Neural progenitor cell (in vitro differentiated cells): ENCODE results near the gene FRMD5. TPM values are rescaled to one million over a fixed set of nuclear protein-coding genes. Genes with fewer than 3 reads are reported as not detected.
"Not testable (repeated sequence)": the region's sequence is repeated elsewhere in the genome, so short reads cannot be mapped to it uniquely, and the experiment has no call there.

ENCODE experiments used
- DNase-seq: peaks from one replicate; pipeline ENCODE4 v3.0.0-alpha.2; 2016; ENCODE audit warnings: low spot score
- H2AFZ ChIP-seq: fragments of 200-600 bp; sonication (generic); replicated peaks from 2 replicates; pipeline ENCODE4 v1.6.1; 2016; ENCODE audit warnings: antibody characterized with exemption
- H3F3A ChIP-seq: fragments of 200-600 bp; sonication (generic); 2 replicates; pipeline ENCODE4 v1.6.1; 2016; ENCODE audit warnings: antibody characterized with exemption, low read depth
- H3K27ac ChIP-seq: fragments of 200-600 bp; sonication (generic); 2 replicates; pipeline ENCODE4 v1.5.1; 2016; ENCODE audit warnings: mild to moderate bottlenecking
- H3K27me3 ChIP-seq: fragments of 200-600 bp; sonication (generic); 2 replicates; pipeline ENCODE4 v1.6.1; 2016; ENCODE audit warnings: mild to moderate bottlenecking, moderate library complexity
- H3K36me3 ChIP-seq: fragments of 200-600 bp; sonication (generic); 2 replicates; pipeline ENCODE4 v1.5.1; 2016
- H3K4me1 ChIP-seq: fragments of 200-600 bp; sonication (generic); 2 replicates; pipeline ENCODE4 v1.6.1; 2016; ENCODE audit warnings: mixed run types
- H3K4me2 ChIP-seq: fragments of 200-600 bp; sonication (generic); 2 replicates; pipeline ENCODE4 v1.6.1; 2016
- H3K4me3 ChIP-seq: fragments of 200-600 bp; sonication (generic); 2 replicates; pipeline ENCODE4 v1.5.1; 2016
- H3K79me2 ChIP-seq: fragments of 200-600 bp; sonication (generic); 2 replicates; pipeline ENCODE4 v1.6.1; 2016; ENCODE audit warnings: low read depth
- H3K9ac ChIP-seq: fragments of 200-600 bp; sonication (generic); 2 replicates; pipeline ENCODE4 v1.6.1; 2016
- H3K9me3 ChIP-seq: fragments of 200-600 bp; sonication (generic); 2 replicates; pipeline ENCODE4 v1.5.1; 2016; ENCODE audit warnings: low read depth
- H4K20me1 ChIP-seq: fragments of 200-600 bp; sonication (generic); 2 replicates; pipeline ENCODE4 v1.6.1; 2016; ENCODE audit warnings: low read depth
- H3K27ac Mint-ChIP-seq: 3 replicates; pipeline ENCODE4 v1.8.0; 2021; ENCODE audit warnings: mixed read lengths
- H3K27me3 Mint-ChIP-seq: 2 replicates; pipeline ENCODE4 v1.8.0; 2022; ENCODE audit warnings: low read depth, mild to moderate bottlenecking, inconsistent platforms, moderate library complexity, mixed read lengths; ENCODE audit not compliant: insufficient read depth
- H3K36me3 Mint-ChIP-seq: 3 replicates; pipeline ENCODE4 v1.8.0; 2021; ENCODE audit warnings: mixed read lengths
- H3K4me1 Mint-ChIP-seq: 3 replicates; pipeline ENCODE4 v1.8.0; 2021; ENCODE audit warnings: mixed read lengths
- H3K4me3 Mint-ChIP-seq: 3 replicates; pipeline ENCODE4 v1.8.0; 2021; ENCODE audit warnings: mild to moderate bottlenecking, moderate library complexity, mixed read lengths
- H3K9me3 Mint-ChIP-seq: 3 replicates; pipeline ENCODE4 v1.8.0; 2020; ENCODE audit warnings: mixed read lengths
- EZH2 ChIP-seq: fragments of 200-600 bp; sonication (generic); IDR thresholded peaks from 2 replicates; pipeline ENCODE4 v1.6.1; 2017; ENCODE audit warnings: antibody characterized with exemption, mild to moderate bottlenecking, moderate library complexity
- EZH2phosphoT487 ChIP-seq: fragments of 200-600 bp; sonication (generic); IDR thresholded peaks from 2 replicates; pipeline ENCODE4 v1.6.1; 2017; ENCODE audit warnings: antibody characterized with exemption
- total RNA-seq: library from RNA; depleted of rRNA; stranded (reverse); fragments of >200 nt; gene quantifications from 2 replicates; pipeline ENCODE4 v1.2.3, GENCODE V29; 2015; ENCODE audit warnings: low replicate concordance
- TF ChIP-seq, protein P1 (sequence below): fragments of 200-600 bp; sonication (generic); IDR thresholded peaks from 2 replicates; pipeline ENCODE4 v1.5.1; 2017; ENCODE audit warnings: antibody characterized with exemption, mild to moderate bottlenecking

Gene FRMD5
- total RNA-seq, 1 donor from 2014 or later = 10.1 TPM

DNA sequence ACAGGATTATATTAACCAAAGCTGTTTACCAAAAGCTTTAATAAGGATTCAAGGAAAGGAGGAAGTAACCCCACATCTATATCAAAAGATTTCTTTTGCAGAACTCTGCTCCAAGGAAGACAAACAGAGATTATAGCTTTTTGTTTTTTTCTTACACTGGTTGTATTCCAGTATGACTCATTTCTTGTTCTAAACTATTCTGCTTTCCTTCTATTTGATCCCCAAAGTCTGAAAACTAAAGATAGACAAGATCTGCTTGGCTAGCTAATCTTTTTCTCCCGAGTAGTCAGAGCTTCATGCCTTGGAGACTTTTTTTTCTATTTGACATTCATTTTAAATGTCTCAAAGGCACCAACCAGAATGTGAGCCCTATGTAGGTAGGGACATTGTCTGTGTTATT, 36.8 kb upstream of the FRMD5 start:
- Mint-ChIP-seq H3K27ac (no peak overlapping the region), H3K4me1 (peaks cover 4% of the 10 kb centered on the region), H3K4me3 (no peak overlapping the region), H3K36me3 (no peaks in the 10 kb centered on the region), H3K27me3 (peaks cover 5% of the 10 kb centered on the region), H3K9me3 (peaks cover 3% of the 10 kb centered on the region)
- no peaks in the 10 kb centered on the region for H3K79me2 ChIP-seq
- no peaks in the 10 kb centered on the region for H3K4me1 ChIP-seq
- H4K20me1 ChIP-seq = no peaks in the 10 kb centered on the region
- H3K36me3 ChIP-seq = no peaks in the 10 kb centered on the region
- H2AFZ ChIP-seq = no peak overlapping the region
- H3K9me3 ChIP-seq = no peaks in the 10 kb centered on the region
- H3K27me3 ChIP-seq = no peaks in the 10 kb centered on the region
- H3K9ac ChIP-seq = no peak overlapping the region
- no peaks in the 10 kb centered on the region for H3F3A ChIP-seq
- TF ChIP-seq EZH2 = no peak
- TF ChIP-seq EZH2phosphoT487 = no peak
- TF ChIP-seq, protein P1, sequence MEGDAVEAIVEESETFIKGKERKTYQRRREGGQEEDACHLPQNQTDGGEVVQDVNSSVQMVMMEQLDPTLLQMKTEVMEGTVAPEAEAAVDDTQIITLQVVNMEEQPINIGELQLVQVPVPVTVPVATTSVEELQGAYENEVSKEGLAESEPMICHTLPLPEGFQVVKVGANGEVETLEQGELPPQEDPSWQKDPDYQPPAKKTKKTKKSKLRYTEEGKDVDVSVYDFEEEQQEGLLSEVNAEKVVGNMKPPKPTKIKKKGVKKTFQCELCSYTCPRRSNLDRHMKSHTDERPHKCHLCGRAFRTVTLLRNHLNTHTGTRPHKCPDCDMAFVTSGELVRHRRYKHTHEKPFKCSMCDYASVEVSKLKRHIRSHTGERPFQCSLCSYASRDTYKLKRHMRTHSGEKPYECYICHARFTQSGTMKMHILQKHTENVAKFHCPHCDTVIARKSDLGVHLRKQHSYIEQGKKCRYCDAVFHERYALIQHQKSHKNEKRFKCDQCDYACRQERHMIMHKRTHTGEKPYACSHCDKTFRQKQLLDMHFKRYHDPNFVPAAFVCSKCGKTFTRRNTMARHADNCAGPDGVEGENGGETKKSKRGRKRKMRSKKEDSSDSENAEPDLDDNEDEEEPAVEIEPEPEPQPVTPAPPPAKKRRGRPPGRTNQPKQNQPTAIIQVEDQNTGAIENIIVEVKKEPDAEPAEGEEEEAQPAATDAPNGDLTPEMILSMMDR = no peak
- no peak overlapping the region for H3K4me3 ChIP-seq
- H3K4me2 ChIP-seq = no peak overlapping the region
- no peak for DNase-seq
- H3K27ac ChIP-seq = no peak overlapping the region

DNA sequence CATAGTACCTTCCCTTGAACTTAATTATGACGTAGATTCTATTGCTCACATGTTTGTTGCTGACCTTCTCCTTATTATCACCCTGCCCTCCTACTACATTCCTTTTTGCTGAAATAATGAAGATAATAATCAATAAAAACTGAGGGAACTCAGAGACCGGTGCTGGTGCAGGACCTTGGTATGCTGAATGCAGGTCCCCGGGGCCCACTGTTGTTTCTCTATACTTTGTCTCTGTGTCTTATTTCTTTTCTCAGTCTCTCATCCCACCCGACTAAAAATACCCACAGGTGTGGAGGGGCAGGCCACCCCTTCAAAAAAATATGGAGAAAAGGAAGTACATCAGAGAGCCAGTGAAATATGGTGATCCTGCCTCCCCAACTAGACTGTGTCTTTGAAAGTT, 34.2 kb upstream of the FRMD5 start:
- not testable (repeated sequence) for H3K27me3 Mint-ChIP-seq, H3K27me3 ChIP-seq, H3F3A ChIP-seq, H3K4me3 Mint-ChIP-seq, H3K4me2 ChIP-seq, H3K79me2 ChIP-seq, H3K27ac Mint-ChIP-seq, H3K4me1 Mint-ChIP-seq, H3K9ac ChIP-seq, H3K36me3 Mint-ChIP-seq, H3K9me3 Mint-ChIP-seq, H3K9me3 ChIP-seq, H2AFZ ChIP-seq, H4K20me1 ChIP-seq, H3K27ac ChIP-seq, DNase-seq, H3K4me1 ChIP-seq, H3K36me3 ChIP-seq, H3K4me3 ChIP-seq

DNA sequence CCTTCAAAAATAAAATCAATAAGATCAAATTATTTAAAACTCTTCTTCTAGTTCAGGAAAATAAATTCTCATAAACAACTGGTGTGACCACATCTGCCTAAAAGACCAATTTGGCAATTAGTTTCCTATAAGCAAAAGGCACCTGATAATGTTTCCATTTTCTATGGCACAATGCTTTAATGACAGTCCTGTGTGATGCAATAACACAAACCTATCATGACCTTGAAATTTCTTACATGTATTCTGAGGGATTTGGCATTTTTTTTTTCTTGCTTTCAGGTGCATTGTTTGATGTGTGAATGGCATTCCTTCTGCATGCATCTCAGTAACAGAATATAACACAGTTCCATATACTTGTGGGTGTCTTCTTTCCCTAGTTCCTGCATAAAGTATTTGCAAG, 32.5 kb upstream of the FRMD5 start:
- no peak for DNase-seq
- Histone ChIP-seq H3K4me3 (no peak overlapping the region), H4K20me1 (no peaks in the 10 kb centered on the region), H3F3A (no peaks in the 10 kb centered on the region), H3K36me3 (no peaks in the 10 kb centered on the region), H3K79me2 (no peaks in the 10 kb centered on the region), H2AFZ (no peak overlapping the region), H3K4me1 (no peaks in the 10 kb centered on the region), H3K27me3 (no peaks in the 10 kb centered on the region), H3K9me3 (no peaks in the 10 kb centered on the region), H3K27ac (no peak overlapping the region), H3K9ac (no peak overlapping the region), H3K4me2 (no peak overlapping the region)
- H3K27me3 Mint-ChIP-seq = peaks cover 3% of the 10 kb centered on the region
- TF ChIP-seq, protein P1 = no peak
- no peak for TF ChIP-seq EZH2
- no peak for TF ChIP-seq EZH2phosphoT487
- H3K9me3 Mint-ChIP-seq = peaks cover 5% of the 10 kb centered on the region
- H3K27ac Mint-ChIP-seq = no peak overlapping the region
- no peak overlapping the region for H3K4me3 Mint-ChIP-seq
- no peaks in the 10 kb centered on the region for H3K36me3 Mint-ChIP-seq
- H3K4me1 Mint-ChIP-seq = peaks cover 4% of the 10 kb centered on the region

DNA sequence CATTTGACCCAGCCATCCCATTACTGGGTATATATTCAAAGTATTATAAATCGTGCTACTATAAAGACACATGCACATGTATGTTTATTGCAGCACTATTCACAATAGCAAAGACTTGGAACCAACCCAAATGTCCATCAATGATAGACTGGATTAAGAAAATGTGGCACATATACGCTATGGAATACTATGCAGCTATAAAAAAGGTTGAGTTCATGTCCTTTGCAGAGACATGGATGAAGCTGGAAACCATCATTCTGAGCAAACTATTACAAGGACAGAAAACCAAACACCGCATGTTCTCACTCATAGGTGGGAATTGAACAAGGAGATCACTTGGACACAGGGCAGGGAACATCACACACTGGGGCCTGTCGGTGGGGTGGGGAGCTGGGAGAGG, 31.9 kb upstream of the FRMD5 start:
- H3K27me3 Mint-ChIP-seq, H3K27me3 ChIP-seq: not testable (repeated sequence)

More for the DNA sequence above, 31.9 kb upstream of the FRMD5 start:
- H3K4me2 ChIP-seq, H3K27ac ChIP-seq, H4K20me1 ChIP-seq, H3K9me3 Mint-ChIP-seq, H3K79me2 ChIP-seq, H3K9ac ChIP-seq, H3K36me3 ChIP-seq, H3K4me3 ChIP-seq, H3K4me1 Mint-ChIP-seq, DNase-seq, H3F3A ChIP-seq, H3K27ac Mint-ChIP-seq, H3K9me3 ChIP-seq, H2AFZ ChIP-seq, H3K4me1 ChIP-seq, H3K36me3 Mint-ChIP-seq: not testable (repeated sequence)
- peak overlapping the region; percentile 38 for H3K4me3 Mint-ChIP-seq
